GM18517 (cell line): Measurements from ENCODE around the gene CMSS1.
"Not testable (repeated sequence)": the region's sequence is repeated elsewhere in the genome, so short reads cannot be mapped to it uniquely, and the experiment has no call there.

Experiments
- ATAC-seq: cut with Tn5 transposase; IDR thresholded peaks from one replicate; pipeline ENCODE4 v1.9.1; 2021; ENCODE audit warnings: mild to moderate bottlenecking, moderate library complexity; ENCODE audit not compliant: unreplicated experiment

Gene CMSS1

DNA sequence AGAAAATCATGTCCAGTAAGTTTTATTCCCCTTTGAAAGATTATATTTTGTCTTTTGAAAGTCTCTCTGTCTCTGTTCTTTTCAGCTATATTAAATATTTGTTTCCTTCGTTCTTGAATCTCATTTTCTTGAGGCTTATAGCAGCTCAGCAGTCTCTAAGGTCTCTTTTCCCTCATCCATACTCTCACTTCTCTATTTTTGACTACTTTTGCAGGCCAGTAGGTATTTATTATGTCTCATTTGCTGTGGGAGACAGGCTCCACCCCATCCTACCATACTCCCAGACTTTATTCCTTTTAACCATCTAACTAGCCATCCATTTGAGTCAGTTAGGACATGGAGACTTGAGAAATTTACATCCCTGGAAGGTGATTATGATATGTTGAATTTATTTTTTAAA is 225.6 kb downstream of the CMSS1 start:
- no peak for ATAC-seq

GRCh38 chr3:100044369-100044768 is 226.7 kb downstream of the CMSS1 start:
- ATAC-seq, result peak; percentile 91

DNA sequence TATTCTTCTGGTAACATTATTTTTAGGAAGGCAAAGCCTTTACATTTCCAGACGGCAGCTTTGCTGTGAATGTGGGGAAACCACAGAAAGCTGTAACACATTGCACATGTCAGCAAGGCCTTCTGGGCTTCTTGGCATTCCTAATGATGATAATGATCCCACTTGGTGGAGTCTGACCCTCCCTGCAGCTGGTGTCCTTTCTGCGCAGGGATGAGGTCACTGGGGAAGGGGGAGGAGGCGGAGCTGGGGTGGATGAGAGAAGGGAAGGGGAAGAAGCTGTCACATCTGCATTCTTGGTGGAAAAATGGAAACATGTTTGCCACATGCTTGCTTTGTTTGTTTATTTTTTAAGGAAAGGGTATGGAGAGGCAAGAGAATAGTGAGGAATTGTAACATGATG is 228.0 kb downstream of the CMSS1 start:
- ATAC-seq, result no peak

GRCh38 chr3:100046986-100047385 is 229.3 kb downstream of the CMSS1 start:
- no peak for ATAC-seq

- peak; percentile 81 for ATAC-seq
Measured at GRCh38 chr3:100047455-100048141, 229.9 kb downstream of the CMSS1 start.

- ATAC-seq, result no peak
Measured at GRCh38 chr3:100048248-100048647, 230.6 kb downstream of the CMSS1 start.

- not testable (repeated sequence) for ATAC-seq
Measured at GRCh38 chr3:100051513-100051912, 233.9 kb downstream of the CMSS1 start.

GRCh38 chr3:100053951-100054620 is 236.4 kb downstream of the CMSS1 start:
- ATAC-seq, result no peak

- ATAC-seq, result no peak
Measured at GRCh38 chr3:100057716-100058575, 240.3 kb downstream of the CMSS1 start.

GRCh38 chr3:100059472-100059871 is 241.8 kb downstream of the CMSS1 start:
- ATAC-seq, result no peak

DNA sequence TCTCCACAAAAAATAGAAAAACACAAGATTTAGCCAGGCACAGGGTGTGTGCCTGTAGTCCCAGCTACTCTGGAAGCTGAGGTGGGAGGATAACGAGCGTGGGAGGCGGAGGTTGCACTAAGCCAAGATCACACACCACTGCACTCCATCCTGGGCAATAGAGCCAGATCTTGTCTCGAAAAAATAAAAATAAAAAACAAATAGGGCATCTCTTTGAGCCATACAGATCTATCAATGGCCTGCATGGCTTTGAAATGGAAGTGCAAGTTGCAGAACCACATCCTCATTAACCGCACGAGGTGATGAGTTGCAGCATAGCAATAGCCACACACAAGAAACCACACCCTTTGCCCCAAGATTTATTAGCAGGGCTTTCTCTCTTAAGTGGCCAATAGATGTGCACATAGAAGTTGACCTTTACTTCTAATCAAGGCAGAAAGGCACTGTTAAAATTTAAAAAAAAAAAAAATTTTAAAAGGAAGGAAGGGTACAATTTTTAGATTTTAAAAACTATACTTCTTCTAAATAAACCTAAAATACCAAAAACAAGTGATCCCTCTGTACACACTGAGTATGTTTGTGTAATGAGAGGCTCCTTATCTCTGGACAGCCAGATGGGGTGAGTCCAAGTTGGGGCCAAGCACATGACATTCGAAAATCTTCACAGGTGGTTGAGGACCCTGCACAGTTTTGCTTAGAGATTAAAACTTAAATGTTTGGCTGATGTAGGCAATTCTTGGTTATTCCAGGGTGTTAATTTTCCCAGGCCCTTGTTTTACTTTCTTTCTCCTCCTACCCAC is 243.2 kb downstream of the CMSS1 start:
- ATAC-seq, result no peak

GRCh38 chr3:100062665-100063064 is 245.0 kb downstream of the CMSS1 start:
- ATAC-seq, result no peak

DNA sequence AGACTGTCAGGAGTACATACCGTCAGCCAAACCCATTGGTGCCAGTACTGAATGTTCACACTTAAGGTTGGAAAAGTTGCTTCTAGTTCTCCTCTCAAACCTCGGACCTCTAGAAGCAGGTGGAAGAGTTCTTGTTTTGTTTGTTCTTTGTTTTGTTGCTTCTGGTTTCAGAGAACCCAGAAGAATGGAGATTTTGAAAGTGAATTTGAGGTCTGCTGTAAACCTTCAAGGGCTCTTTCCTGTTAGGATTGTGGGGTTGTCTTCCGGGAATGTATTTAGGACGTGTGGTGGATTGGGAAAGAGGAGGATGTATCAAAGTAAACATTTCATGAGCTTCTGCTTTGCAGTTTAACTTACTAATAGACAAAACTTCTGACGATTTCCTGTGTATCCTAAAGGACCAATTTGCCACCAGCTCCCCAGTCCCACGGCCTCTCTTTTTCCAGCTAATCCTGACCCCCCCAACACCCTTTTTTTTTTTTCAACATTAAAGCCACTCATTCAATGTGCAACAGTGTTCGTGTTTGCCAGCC is 246.3 kb downstream of the CMSS1 start:
- ATAC-seq, result no peak

DNA sequence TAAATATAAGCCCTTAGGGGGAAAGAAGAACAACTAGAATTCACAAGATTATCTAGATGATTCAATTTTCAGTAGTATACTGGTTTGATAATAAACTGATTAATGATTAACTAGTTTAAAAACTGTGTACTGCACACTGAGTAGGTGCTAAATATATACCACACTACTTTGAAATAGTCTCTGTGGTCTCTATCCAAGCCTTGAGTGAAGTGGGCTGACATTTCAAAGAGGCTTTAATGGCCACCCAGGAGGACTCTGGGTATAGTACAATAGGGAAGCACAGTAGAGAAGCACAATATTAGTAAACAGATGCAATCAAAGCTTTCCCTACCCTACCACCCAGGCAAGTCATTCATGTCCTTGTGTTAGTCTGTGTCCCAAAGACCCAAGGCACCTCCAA is 249.9 kb downstream of the CMSS1 start:
- peak; percentile 41 for ATAC-seq

GRCh38 chr3:100068826-100069225 is 251.2 kb downstream of the CMSS1 start:
- peak; percentile 68 for ATAC-seq

- ATAC-seq, result no peak
Measured at GRCh38 chr3:100069472-100069871, 251.8 kb downstream of the CMSS1 start.

DNA sequence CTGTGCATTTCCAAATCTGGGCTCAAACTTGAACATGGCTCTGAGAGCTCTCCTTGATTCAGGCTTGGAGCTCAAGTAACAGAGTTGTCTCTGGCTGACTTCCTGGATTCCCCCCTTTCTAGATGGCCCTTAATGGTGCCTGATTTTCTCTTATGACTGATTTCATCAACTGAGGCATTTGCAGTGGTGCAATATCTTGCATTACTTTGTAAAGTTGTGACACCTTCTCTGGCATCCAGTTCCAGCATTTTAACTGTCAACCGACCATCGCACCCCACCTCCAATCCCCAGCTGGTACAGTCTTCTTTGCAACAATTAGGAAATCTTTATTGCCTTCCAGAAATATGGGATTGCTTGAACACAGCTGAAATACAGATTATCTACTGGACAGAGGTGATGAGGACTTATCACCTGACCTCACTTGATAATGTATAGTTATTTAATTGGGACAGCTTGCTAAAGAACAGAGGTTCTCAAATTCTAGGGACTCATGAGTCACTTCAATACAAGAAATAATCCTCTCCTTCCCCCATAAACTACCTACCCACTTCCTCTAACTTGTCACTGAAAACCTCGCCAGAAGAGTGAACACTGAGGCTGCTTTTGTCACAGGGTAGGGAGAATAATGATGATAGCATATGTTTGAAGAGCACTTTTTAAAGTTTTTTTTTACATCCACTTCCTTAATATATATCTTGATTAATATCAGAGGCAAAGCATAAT is 254.8 kb downstream of the CMSS1 start:
- ATAC-seq, result peak; percentile 58

DNA sequence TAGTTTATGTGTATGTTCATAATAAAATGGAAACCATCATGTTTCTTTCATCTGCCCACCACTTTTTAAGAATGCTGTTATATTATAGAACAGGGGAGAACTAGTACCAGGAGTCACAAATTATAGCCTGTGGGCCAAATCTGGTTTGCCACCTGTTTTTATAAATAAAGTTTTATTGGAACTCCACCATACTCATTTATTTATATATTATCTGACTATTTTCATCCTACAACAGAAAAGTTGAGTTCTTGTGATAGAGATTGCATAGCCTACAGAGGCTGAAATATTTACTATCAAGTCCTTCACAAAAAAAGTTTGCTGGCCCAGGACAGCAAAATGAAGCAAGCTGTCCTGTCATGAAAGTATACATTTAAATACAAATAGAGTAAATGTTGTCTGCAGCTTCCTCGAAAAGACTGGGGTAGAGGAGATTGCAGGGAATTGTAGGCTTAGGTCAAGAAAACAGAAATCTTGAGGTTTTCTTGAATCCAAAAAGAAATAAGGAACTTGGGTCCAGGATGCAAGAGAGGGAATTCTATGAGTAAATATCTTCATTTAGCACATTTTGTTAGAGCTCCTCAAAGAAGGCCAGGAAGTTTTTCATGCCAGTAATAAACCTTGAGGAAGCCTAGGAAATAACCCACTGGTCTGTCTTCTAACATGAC is 255.5 kb downstream of the CMSS1 start:
- no peak for ATAC-seq

GRCh38 chr3:100073714-100074307 is 256.1 kb downstream of the CMSS1 start:
- no peak for ATAC-seq
